Measurements from ENCODE around the gene ADAM19.

Gene ADAM19

DNA sequence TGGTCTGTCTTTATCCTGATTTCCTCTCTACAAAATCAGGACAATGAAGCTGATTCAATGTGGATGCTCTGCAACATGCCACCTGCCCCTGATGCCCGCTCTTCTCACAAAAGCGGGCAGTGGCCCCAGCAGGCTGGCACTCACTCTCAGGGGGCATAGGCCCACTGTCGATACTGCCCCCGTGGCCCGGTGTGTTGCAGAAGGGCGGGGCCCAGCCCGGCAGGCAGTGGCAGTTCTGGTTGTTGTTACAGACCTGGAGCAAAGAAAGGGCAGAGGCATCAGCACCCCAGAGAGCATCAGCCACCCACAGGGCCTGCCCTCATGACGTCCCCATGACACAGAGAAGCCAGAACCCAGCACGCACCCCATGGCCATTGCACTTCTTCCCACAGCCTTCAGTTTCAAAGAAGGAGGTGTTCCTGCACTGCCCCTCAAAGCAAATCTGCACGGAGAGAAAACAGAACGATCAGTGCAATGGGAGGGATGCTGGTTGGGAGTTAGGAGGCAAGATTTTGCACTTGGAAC, 84.0 kb downstream of the ADAM19 start:
- H3K4me3 ChIP-seq (replicated peaks; ENCODE audit: low read depth, low read length): no peak overlapping the region
- no peak for DNase-seq (ENCODE audit: extremely low read depth, insufficient read length)
- H3K36me3 ChIP-seq (ENCODE audit: control insufficient read depth, insufficient read depth, low read length): peaks cover 17% of the 10 kb centered on the region
- no peaks in the 10 kb centered on the region for H3K27me3 ChIP-seq (replicated peaks; ENCODE audit: control insufficient read depth, insufficient read depth, low read length)
- TF ChIP-seq, protein P1, sequence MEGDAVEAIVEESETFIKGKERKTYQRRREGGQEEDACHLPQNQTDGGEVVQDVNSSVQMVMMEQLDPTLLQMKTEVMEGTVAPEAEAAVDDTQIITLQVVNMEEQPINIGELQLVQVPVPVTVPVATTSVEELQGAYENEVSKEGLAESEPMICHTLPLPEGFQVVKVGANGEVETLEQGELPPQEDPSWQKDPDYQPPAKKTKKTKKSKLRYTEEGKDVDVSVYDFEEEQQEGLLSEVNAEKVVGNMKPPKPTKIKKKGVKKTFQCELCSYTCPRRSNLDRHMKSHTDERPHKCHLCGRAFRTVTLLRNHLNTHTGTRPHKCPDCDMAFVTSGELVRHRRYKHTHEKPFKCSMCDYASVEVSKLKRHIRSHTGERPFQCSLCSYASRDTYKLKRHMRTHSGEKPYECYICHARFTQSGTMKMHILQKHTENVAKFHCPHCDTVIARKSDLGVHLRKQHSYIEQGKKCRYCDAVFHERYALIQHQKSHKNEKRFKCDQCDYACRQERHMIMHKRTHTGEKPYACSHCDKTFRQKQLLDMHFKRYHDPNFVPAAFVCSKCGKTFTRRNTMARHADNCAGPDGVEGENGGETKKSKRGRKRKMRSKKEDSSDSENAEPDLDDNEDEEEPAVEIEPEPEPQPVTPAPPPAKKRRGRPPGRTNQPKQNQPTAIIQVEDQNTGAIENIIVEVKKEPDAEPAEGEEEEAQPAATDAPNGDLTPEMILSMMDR (IDR thresholded peaks at IDR 0.05; ENCODE audit: insufficient read depth, low read length, poor library complexity, severe bottlenecking): no peak

DNA sequence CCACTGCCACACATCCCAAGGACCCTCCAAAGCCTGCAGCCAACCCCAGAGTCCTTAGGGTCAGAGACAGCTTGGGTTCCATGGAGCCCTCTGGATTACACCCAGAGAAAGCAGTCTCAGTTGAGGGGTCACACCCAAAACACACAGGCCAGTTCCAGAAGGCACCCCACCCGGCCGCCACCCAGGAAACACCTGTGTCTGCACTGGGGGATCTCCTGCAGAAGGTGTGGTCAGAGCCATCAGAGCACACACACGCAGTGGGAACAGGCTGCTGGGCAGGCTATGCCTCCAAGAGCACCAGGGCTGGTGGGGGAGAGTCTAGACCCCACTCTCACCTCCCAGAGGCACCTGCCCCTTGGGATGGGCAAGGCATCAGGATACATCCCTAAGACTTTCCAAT, 88.2 kb downstream of the ADAM19 start:
- Histone ChIP-seq H3K27me3 (replicated peaks; ENCODE audit: control insufficient read depth, insufficient read depth, low read length) (no peaks in the 10 kb centered on the region), H3K4me3 (replicated peaks; ENCODE audit: low read depth, low read length) (no peak overlapping the region), H3K36me3 (ENCODE audit: control insufficient read depth, insufficient read depth, low read length) (peaks cover 13% of the 10 kb centered on the region)
- peak; percentile 61 for DNase-seq (ENCODE audit: extremely low read depth, insufficient read length)
- TF ChIP-seq, protein P1 (IDR thresholded peaks at IDR 0.05; ENCODE audit: insufficient read depth, low read length, poor library complexity, severe bottlenecking): no peak

DNA sequence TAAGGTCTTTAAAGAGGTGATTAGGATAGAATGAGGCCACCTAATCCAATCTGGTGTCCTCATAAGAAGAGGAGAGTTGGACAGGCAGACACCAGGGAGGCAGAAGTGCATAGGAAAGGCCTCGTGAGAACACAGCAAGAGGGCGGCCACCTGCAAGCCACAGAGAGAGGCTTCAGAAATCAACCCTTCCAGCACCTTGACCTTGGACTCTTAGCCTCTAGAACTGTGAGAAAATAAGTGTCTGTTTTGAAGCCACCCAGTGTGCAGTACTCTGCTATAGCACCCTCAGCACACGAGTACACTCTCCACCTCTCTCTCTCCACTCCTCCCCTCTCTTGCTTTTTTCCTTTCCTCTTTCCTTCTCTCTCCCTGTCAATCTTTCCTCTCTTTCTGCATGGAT, 88.7 kb downstream of the ADAM19 start:
- TF ChIP-seq, protein P1 (IDR thresholded peaks at IDR 0.05; ENCODE audit: insufficient read depth, low read length, poor library complexity, severe bottlenecking): no peak
- Histone ChIP-seq H3K27me3 (replicated peaks; ENCODE audit: control insufficient read depth, insufficient read depth, low read length) (no peaks in the 10 kb centered on the region), H3K4me3 (replicated peaks; ENCODE audit: low read depth, low read length) (no peak overlapping the region), H3K36me3 (ENCODE audit: control insufficient read depth, insufficient read depth, low read length) (peaks cover 13% of the 10 kb centered on the region)
- no peak for DNase-seq (ENCODE audit: extremely low read depth, insufficient read length)

DNA sequence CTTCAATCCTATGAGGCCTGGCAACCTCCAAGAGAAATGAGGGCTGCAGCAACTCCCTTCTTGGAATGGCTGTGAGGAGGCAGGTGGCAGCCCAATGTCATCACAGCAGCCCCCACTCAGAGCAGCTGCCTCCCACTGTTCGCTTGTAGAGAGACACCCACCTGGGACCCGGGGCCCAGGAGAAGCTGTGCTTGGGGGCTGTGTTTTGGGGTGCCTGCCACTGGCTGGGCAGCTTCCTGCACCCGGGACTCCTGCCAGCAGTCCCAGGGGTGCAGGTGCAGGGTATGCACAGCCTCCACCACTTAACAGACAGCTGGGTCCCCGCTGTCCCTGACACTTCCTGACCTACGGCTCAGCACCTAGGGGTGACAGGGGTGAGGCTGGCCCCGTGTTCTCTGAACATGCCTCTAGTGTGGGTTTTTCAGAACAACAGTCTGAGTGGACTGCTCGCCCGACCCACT, 89.3 kb downstream of the ADAM19 start:
- H3K36me3 ChIP-seq (ENCODE audit: control insufficient read depth, insufficient read depth, low read length): peaks cover 10% of the 10 kb centered on the region
- peak; percentile 37 for DNase-seq (ENCODE audit: extremely low read depth, insufficient read length)
- no peak overlapping the region for H3K4me3 ChIP-seq (replicated peaks; ENCODE audit: low read depth, low read length)
- TF ChIP-seq, protein P1 (IDR thresholded peaks at IDR 0.05; ENCODE audit: insufficient read depth, low read length, poor library complexity, severe bottlenecking): no peak
- no peaks in the 10 kb centered on the region for H3K27me3 ChIP-seq (replicated peaks; ENCODE audit: control insufficient read depth, insufficient read depth, low read length)

DNA sequence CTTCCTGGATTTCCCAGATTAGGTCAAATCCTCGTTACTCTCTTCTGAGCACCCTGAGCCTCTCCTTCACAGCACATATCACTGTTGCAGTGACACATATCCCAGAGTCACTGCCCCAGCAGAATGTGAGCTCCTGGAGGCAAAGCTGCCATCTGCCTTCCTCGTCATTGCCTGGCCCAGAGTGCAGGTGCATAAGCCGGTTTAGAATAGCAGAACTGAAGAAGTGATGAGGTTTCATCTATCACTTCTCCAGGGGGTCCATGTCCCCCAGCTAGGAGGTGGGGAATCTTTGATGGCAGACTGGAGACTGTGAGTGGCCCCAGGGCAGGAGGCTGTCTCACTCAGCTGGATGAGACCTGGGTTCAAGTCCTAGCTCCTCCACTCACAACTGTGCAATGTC, 89.8 kb downstream of the ADAM19 start:
- H3K36me3 ChIP-seq (ENCODE audit: control insufficient read depth, insufficient read depth, low read length): peaks cover 12% of the 10 kb centered on the region
- TF ChIP-seq, protein P1 (IDR thresholded peaks at IDR 0.05; ENCODE audit: insufficient read depth, low read length, poor library complexity, severe bottlenecking): no peak
- no peaks in the 10 kb centered on the region for H3K27me3 ChIP-seq (replicated peaks; ENCODE audit: control insufficient read depth, insufficient read depth, low read length)
- no peak for DNase-seq (ENCODE audit: extremely low read depth, insufficient read length)
- H3K4me3 ChIP-seq (replicated peaks; ENCODE audit: low read depth, low read length): no peak overlapping the region

DNA sequence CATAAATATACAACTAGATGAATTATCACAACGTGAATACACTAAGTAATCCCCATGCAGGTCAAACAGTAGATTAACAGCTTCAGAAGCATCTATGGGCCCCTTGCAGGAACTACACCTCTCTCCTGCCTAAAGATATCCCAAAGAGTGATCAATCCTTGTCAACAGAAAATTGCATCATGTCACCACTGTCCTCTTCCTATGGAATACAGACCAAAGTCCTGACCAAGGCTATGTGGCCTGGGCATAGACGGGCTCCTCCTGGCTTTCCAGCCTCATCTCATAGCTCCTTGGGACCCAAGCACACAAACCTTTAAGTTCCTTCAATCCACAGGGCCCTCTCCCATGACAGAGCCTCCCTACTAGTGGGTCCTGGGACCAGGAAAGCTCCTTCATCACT, 90.2 kb downstream of the ADAM19 start:
- TF ChIP-seq, protein P1 (IDR thresholded peaks at IDR 0.05; ENCODE audit: insufficient read depth, low read length, poor library complexity, severe bottlenecking): no peak
- Histone ChIP-seq H3K4me3 (replicated peaks; ENCODE audit: low read depth, low read length) (no peak overlapping the region), H3K36me3 (ENCODE audit: control insufficient read depth, insufficient read depth, low read length) (peaks cover 14% of the 10 kb centered on the region), H3K27me3 (replicated peaks; ENCODE audit: control insufficient read depth, insufficient read depth, low read length) (no peaks in the 10 kb centered on the region)
- DNase-seq (ENCODE audit: extremely low read depth, insufficient read length): no peak
